ENCODE data around the gene RNF167.

Gene RNF167

GRCh38 chr17:4938688-4939545 is 1.2 kb upstream of the RNF167 start:
- DNase-seq (ENCODE audit: low read depth in 2 of 2) = no peak

GRCh38 chr17:4939546-4939795 is 597 bp upstream of the RNF167 start:
- no peak for DNase-seq (ENCODE audit: low read depth in 2 of 2)

- no peak for DNase-seq (ENCODE audit: low read depth in 2 of 2)
These were observed 669 bp downstream of the RNF167 start for GRCh38 chr17:4940555-4941318.

GRCh38 chr17:4941319-4941610 is 1.2 kb downstream of the RNF167 start:
- no peak for DNase-seq (ENCODE audit: low read depth in 2 of 2)

- DNase-seq (ENCODE audit: low read depth in 2 of 2) = no peak
These were observed 2.9 kb downstream of the RNF167 start for GRCh38 chr17:4942760-4943508.

GRCh38 chr17:4944163-4944553 is 4.1 kb downstream of the RNF167 start:
- DNase-seq (ENCODE audit: low read depth in 2 of 2) = no peak

- DNase-seq (ENCODE audit: low read depth in 2 of 2) = no peak
These were observed 4.6 kb downstream of the RNF167 start for GRCh38 chr17:4944554-4945175.

- no peak for DNase-seq (ENCODE audit: low read depth in 2 of 2)
These were observed 5.3 kb downstream of the RNF167 start for GRCh38 chr17:4945176-4945943.

- DNase-seq (ENCODE audit: low read depth in 2 of 2) = no peak
These were observed 5.8 kb downstream of the RNF167 start for GRCh38 chr17:4945944-4946280.

GRCh38 chr17:4946312-4946976 is 6.4 kb downstream of the RNF167 start:
- DNase-seq (ENCODE audit: low read depth in 2 of 2) = no peak

- no peak for DNase-seq (ENCODE audit: low read depth in 2 of 2)
These were observed 6.9 kb downstream of the RNF167 start for GRCh38 chr17:4947010-4947410.

- no peak for DNase-seq (ENCODE audit: low read depth in 2 of 2)
These were observed 7.5 kb downstream of the RNF167 start for GRCh38 chr17:4947411-4948165.

- peak; percentile 88 to 90 for DNase-seq (ENCODE audit: low read depth in 2 of 2)
These were observed 8.3 kb downstream of the RNF167 start, which contains the start of gene PFN1 for GRCh38 chr17:4948166-4948930. TSS of gene PFN1 (minus strand) at chr17:4948530. CDS start at chr17:4948394, 136 bp downstream.

GRCh38 chr17:4948931-4949320 is 8.9 kb downstream of the RNF167 start:
- DNase-seq (ENCODE audit: low read depth in 2 of 2) = peak; percentile 77 to 83

GRCh38 chr17:4949321-4950074 is 9.4 kb downstream of the RNF167 start:
- no peak for DNase-seq (ENCODE audit: low read depth in 2 of 2)

- no peak for DNase-seq (ENCODE audit: low read depth in 2 of 2)
These were observed 10.1 kb downstream of the RNF167 start for GRCh38 chr17:4950075-4950745.

GRCh38 chr17:4950746-4951204 is 10.7 kb downstream of the RNF167 start, which contains the start of gene ENO3:
TSS of gene ENO3 (plus strand) at chr17:4951119. CDS start at chr17:4951830, 711 bp downstream.
- DNase-seq (ENCODE audit: low read depth in 2 of 2) = no peak

- no peak for DNase-seq (ENCODE audit: low read depth in 2 of 2)
These were observed 11.4 kb downstream of the RNF167 start for GRCh38 chr17:4951486-4951885.
